H1 (cell line): ENCODE results near the gene ADCY9. TPM values are rescaled to one million over a fixed set of nuclear protein-coding genes. Genes with fewer than 3 reads are reported as not detected.

ENCODE experiments used
- CTCF ChIA-PET: fragments of 300-600 bp; sonication (Branson Sonifier 250); formaldehyde crosslinking; loops from one replicate; lab custom pipeline; 2021; ENCODE audit not compliant: partially characterized antibody; lab: Charles Lee
- POLR2A ChIA-PET: fragments of 300-600 bp; sonication (Branson Sonifier 250); formaldehyde crosslinking; loops from one replicate; lab custom pipeline; 2021; ENCODE audit warnings: inconsistent platforms; ENCODE audit not compliant: partially characterized antibody; lab: Charles Lee
- DNase-seq, 2 experiments: peaks; one replicate each; pipeline versions ENCODE4 v3.0.0 to v3.0.0-alpha.2; 2010 to 2022; ENCODE audit warnings: low spot score in 2 of 2, low read depth in 1 of 2, mixed read lengths in 1 of 2
- FAIRE-seq: peaks from 2 replicates; lab custom pipeline; 2011; peaks lifted over from hg19 to GRCh38; lab: Jason Lieb, UNC
- H2AFZ ChIP-seq: 2 replicates; pipeline ENCODE4 v1.8.1; 2012; ENCODE audit warnings: low read length, inconsistent platforms
- H2AK5ac ChIP-seq: 2 replicates; pipeline ENCODE4 v1.6.1; 2013; ENCODE audit warnings: low read depth, low read length
- H2BK120ac ChIP-seq: replicated peaks from 2 replicates; pipeline ENCODE3; 2013; ENCODE audit warnings: low read depth, low read length, inconsistent platforms
- H2BK12ac ChIP-seq: 2 replicates; pipeline ENCODE4 v1.6.1; 2013; ENCODE audit warnings: low read depth, low read length
- H2BK15ac ChIP-seq: 2 replicates; pipeline ENCODE4 v1.6.1; 2013; ENCODE audit warnings: low read length
- H2BK20ac ChIP-seq: 2 replicates; pipeline ENCODE4 v1.6.1; 2013; ENCODE audit warnings: low read length
- H2BK5ac ChIP-seq: 2 replicates; pipeline ENCODE4 v1.6.1; 2013; ENCODE audit warnings: low read depth, low read length
- H3K14ac ChIP-seq: 2 replicates; pipeline ENCODE4 v1.6.1; 2013; ENCODE audit warnings: inconsistent platforms; ENCODE audit not compliant: insufficient read length
- H3K18ac ChIP-seq: 2 replicates; pipeline ENCODE4 v1.6.1; 2013; ENCODE audit warnings: low read length; ENCODE audit errors: extremely low read depth
- H3K23ac ChIP-seq: 2 replicates; pipeline ENCODE4 v1.6.1; 2013; ENCODE audit warnings: inconsistent platforms; ENCODE audit not compliant: insufficient read length
- H3K23me2 ChIP-seq: 2 replicates; pipeline ENCODE4 v1.6.1; 2013; ENCODE audit warnings: low read depth, low read length
- H3K27ac ChIP-seq: 2 replicates; pipeline ENCODE4 v1.6.1; 2011; ENCODE audit warnings: low read depth, low read length, inconsistent platforms
- H3K27me3 ChIP-seq, 4 experiments: replicated peaks in 1 of 4; 1 replicate in 1 of 4; 2 replicates in 3 of 4; pipeline versions ENCODE4 v1.6.1 to v1.8.1; 2011 to 2013; ENCODE audit warnings: low read length in 3 of 4, mild to moderate bottlenecking in 3 of 4, inconsistent platforms in 2 of 4, mixed read lengths in 2 of 4, moderate library complexity in 1 of 4; ENCODE audit not compliant: control insufficient read depth in 3 of 4, insufficient read depth in 3 of 4; ENCODE audit errors: extremely low read depth in 1 of 4
- H3K36me3 ChIP-seq, 4 experiments: 2 replicates each; pipeline versions ENCODE4 v1.6.1 to v1.8.1; 2011 to 2013; ENCODE audit warnings: mild to moderate bottlenecking in 4 of 4, low read length in 3 of 4, moderate library complexity in 2 of 4, control low read depth in 1 of 4, inconsistent platforms in 1 of 4; ENCODE audit not compliant: insufficient read depth in 4 of 4, control insufficient read depth in 2 of 4
- H3K4ac ChIP-seq: replicated peaks from 2 replicates; pipeline ENCODE3; 2013; ENCODE audit warnings: low read length, low read depth, mixed read lengths, inconsistent platforms; ENCODE audit not compliant: insufficient read length
- H3K4me1 ChIP-seq, 4 experiments: replicated peaks in 1 of 4; 1 replicate in 1 of 4; 2 replicates in 3 of 4; pipeline versions ENCODE4 v1.6.1 to v1.8.1; 2011 to 2013; ENCODE audit warnings: low read length in 3 of 4, inconsistent platforms in 2 of 4, mixed read lengths in 1 of 4; ENCODE audit not compliant: insufficient read depth in 4 of 4, control insufficient read depth in 3 of 4
- H3K4me2 ChIP-seq, 2 experiments: 2 replicates each; pipeline versions ENCODE4 v1.6.1 to v1.8.1; 2011 to 2013; ENCODE audit warnings: low read depth in 2 of 2, low read length in 2 of 2, control low read depth in 1 of 2, inconsistent platforms in 1 of 2, mild to moderate bottlenecking in 1 of 2; ENCODE audit not compliant: insufficient read depth in 1 of 2
- H3K4me3 ChIP-seq, 4 experiments: fragments of 200-600, 300-600 bp in 1 of 4; sonication (generic), shearing (Covaris generic), sonication (Bioruptor Twin) in 1 of 4; 2 replicates each; pipeline versions ENCODE4 v1.5.1 to v1.8.1; 2011 to 2016; ENCODE audit warnings: low read length in 4 of 4, low read depth in 3 of 4, control low read depth in 2 of 4, inconsistent platforms in 2 of 4, mild to moderate bottlenecking in 2 of 4, mixed read lengths in 1 of 4, moderate library complexity in 1 of 4; ENCODE audit not compliant: insufficient read depth in 2 of 4; ENCODE audit errors: extremely low read depth in 1 of 4
- H3K56ac ChIP-seq: replicated peaks from 2 replicates; pipeline ENCODE3; 2013; ENCODE audit warnings: low read depth, mild to moderate bottlenecking, mixed read lengths, low read length, inconsistent platforms; ENCODE audit not compliant: insufficient read length
- H3K79me1 ChIP-seq: 2 replicates; pipeline ENCODE4 v1.6.1; 2013; ENCODE audit warnings: low read depth, low read length, control low read depth
- H3K79me2 ChIP-seq, 2 experiments: 2 replicates each; pipeline versions ENCODE4 v1.6.1 to v1.8.1; 2012 to 2013; ENCODE audit warnings: low read length in 2 of 2, mild to moderate bottlenecking in 2 of 2, inconsistent platforms in 1 of 2; ENCODE audit not compliant: insufficient read depth in 2 of 2, control insufficient read depth in 1 of 2
- H3K9ac ChIP-seq, 4 experiments: replicated peaks in 1 of 4; 1 replicate in 1 of 4; 2 replicates in 3 of 4; pipeline versions ENCODE4 v1.6.1 to v1.8.1; 2011 to 2013; ENCODE audit warnings: low read depth in 3 of 4, low read length in 3 of 4, control low read depth in 2 of 4, mild to moderate bottlenecking in 2 of 4, moderate library complexity in 2 of 4, inconsistent platforms in 1 of 4; ENCODE audit errors: extremely low read depth in 1 of 4
- H3K9me3 ChIP-seq, 2 experiments: 2 replicates each; pipeline versions ENCODE4 v1.6.1 to v1.8.1; 2012 to 2013; ENCODE audit warnings: mild to moderate bottlenecking in 2 of 2, moderate library complexity in 2 of 2, control low read depth in 1 of 2, inconsistent platforms in 1 of 2, low read depth in 1 of 2, low read length in 1 of 2, mixed read lengths in 1 of 2; ENCODE audit not compliant: insufficient read depth in 2 of 2
- H4K20me1 ChIP-seq, 2 experiments: replicated peaks in 1 of 2; 2 replicates each; pipeline versions ENCODE3 to v1.8.1; 2011 to 2013; ENCODE audit warnings: inconsistent platforms in 2 of 2, low read length in 2 of 2, mild to moderate bottlenecking in 1 of 2; ENCODE audit not compliant: insufficient read depth in 2 of 2, control insufficient read depth in 1 of 2
- H4K5ac ChIP-seq: 2 replicates; pipeline ENCODE4 v1.6.1; 2013; ENCODE audit warnings: low read length, low read depth, mixed read lengths, inconsistent platforms; ENCODE audit not compliant: insufficient read length
- H4K8ac ChIP-seq: 2 replicates; pipeline ENCODE4 v1.8.0; 2013; ENCODE audit warnings: mild to moderate bottlenecking, moderate library complexity, low read length, inconsistent platforms; ENCODE audit not compliant: insufficient read depth; ENCODE audit errors: extremely low read depth
- H4K91ac ChIP-seq: replicated peaks from 2 replicates; pipeline ENCODE3; 2013; ENCODE audit warnings: low read length, mixed read lengths, inconsistent platforms; ENCODE audit not compliant: insufficient read length
- CEBPB ChIP-seq: IDR thresholded peaks from 2 replicates; pipeline ENCODE4 v1.6.1; 2012; ENCODE audit warnings: low read depth, low read length
- CTCF ChIP-seq, 3 experiments: IDR thresholded peaks; 1 replicate in 2 of 3; 2 replicates in 1 of 3; pipeline versions ENCODE4 v1.5.1 to v1.6.1; 2011; ENCODE audit warnings: low read length in 3 of 3, mild to moderate bottlenecking in 3 of 3, inconsistent platforms in 2 of 3, low read depth in 1 of 3, moderate library complexity in 1 of 3; ENCODE audit not compliant: insufficient read depth in 1 of 3; ENCODE audit errors: control extremely low read depth in 1 of 3
- EGR1 ChIP-seq: IDR thresholded peaks from 2 replicates; pipeline ENCODE4 v1.6.1; 2011; ENCODE audit warnings: low read depth, low read length, borderline replicate concordance
- EZH2 ChIP-seq: fragments of 200-600 bp; sonication (generic); IDR thresholded peaks from 2 replicates; pipeline ENCODE4 v1.7.1; 2012; ENCODE audit warnings: low read depth, mild to moderate bottlenecking, moderate library complexity, low read length, inconsistent platforms; ENCODE audit not compliant: severe bottlenecking
- NANOG ChIP-seq: IDR thresholded peaks from 2 replicates; pipeline ENCODE4 v1.6.1; 2011; ENCODE audit warnings: low read length, low read depth, mild to moderate bottlenecking, inconsistent platforms; ENCODE audit not compliant: insufficient read depth, poor library complexity, severe bottlenecking
- NRF1 ChIP-seq: IDR thresholded peaks from 2 replicates; pipeline ENCODE4 v1.6.1; 2011; ENCODE audit warnings: mild to moderate bottlenecking, low read depth, low read length, improper control_type of control experiment
- RNF2 ChIP-seq: fragments of 200-900, 300-1000 bp; sonication (generic); IDR thresholded peaks from 2 replicates; pipeline ENCODE4 v1.7.1; 2016; ENCODE audit warnings: borderline replicate concordance, low read depth, mild to moderate bottlenecking, antibody characterized with exemption, low read length; ENCODE audit not compliant: poor library complexity, severe bottlenecking; ENCODE audit errors: missing control alignments
- USF2 ChIP-seq: IDR thresholded peaks from 2 replicates; pipeline ENCODE4 v1.6.1; 2011; ENCODE audit warnings: low read length, improper control_type of control experiment
- WGBS, 2 experiments: shearing (Covaris generic) in 1 of 2; methylation state at CpG; one replicate each; pipeline versions ENCODE4 v1.1.6 to v1.1.7; 2013 to 2015; ENCODE audit warnings: low lambda C conversion rate in 2 of 2, mixed read lengths in 2 of 2, inconsistent platforms in 1 of 2, low coverage in 1 of 2, missing lambda C conversion rate in 1 of 2; ENCODE audit not compliant: insufficient replicate concordance in 2 of 2, insufficient coverage in 1 of 2, insufficient read length in 1 of 2; ENCODE audit errors: extremely low coverage in 1 of 2, missing lambda C conversion rate in 1 of 2; 5-methylcytosine and 5-hydroxymethylcytosine counted together
- polyA plus RNA-seq, 7 experiments: library from polyadenylated mRNA; depleted of rRNA in 3 of 7; stranded (reverse) in 5 of 7; unstranded in 2 of 7; fragments of >200 nt in 5 of 7; fragments of 200-250 nt in 2 of 7; gene quantifications; 1 replicate in 5 of 7; 2 replicates in 1 of 7; 4 replicates in 1 of 7; pipeline versions ENCODE4 v1.2.1 to v1.2.3, GENCODE V29; 2011 to 2013; ENCODE audit warnings: missing spikeins in 2 of 7, mixed read lengths in 2 of 7
- total RNA-seq: library from RNA; stranded (reverse); fragmentation: NEBNext Ultra II Directional; extraction: Animal tissue kit (Norgen Biotek cat#: 25700); gene quantifications from 2 replicates; pipeline ENCODE4 v1.2.1, GENCODE V29; 2021
- TF ChIP-seq, protein P1 (sequence below): IDR thresholded peaks from 2 replicates; pipeline ENCODE4 v1.6.1; 2011; ENCODE audit warnings: low read depth, mild to moderate bottlenecking, low read length; ENCODE audit not compliant: insufficient read depth

ADCY9 gene
- total and polyA plus RNA-seq, 2 of the 8 experiments (the other 6 are each of a cell fraction or from before 2014, with no cell fraction given): 5.4 to 13.1 TPM

DNA sequence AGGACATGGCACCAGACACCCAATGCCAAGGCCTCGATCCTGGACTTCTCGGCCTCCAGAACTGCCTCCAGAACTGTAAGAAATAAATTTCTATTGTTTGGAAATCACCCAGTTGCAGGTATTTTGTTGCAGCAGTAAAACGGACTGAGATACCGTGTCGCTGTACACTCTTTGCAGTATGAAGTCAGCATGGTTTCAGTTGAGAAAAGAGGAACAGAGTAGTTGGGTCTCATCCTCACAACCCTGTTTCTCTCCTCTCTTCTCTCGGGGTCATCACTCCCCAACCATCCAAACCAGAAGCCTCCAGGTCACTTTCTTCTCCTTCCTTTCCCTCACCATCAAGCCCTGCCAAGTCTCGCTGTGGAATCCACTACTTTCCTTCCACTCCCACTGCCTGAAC, 77.8 kb downstream of the ADCY9 start:
- no peak overlapping the region for H2BK12ac ChIP-seq
- no peak overlapping the region for H2BK15ac ChIP-seq
- no peak overlapping the region for H2BK20ac ChIP-seq
- no peaks in the 10 kb centered on the region for H3K79me2 ChIP-seq
- H3K79me1 ChIP-seq: no peaks in the 10 kb centered on the region
- no peak overlapping the region for H3K4me2 ChIP-seq
- no peak overlapping the region for H3K23ac ChIP-seq
- no peak overlapping the region for H3K9ac ChIP-seq
- no peak overlapping the region for H2BK5ac ChIP-seq
- no peak overlapping the region for H4K5ac ChIP-seq
- no peak for FAIRE-seq
- POLR2A ChIA-PET: no interaction called here
- H4K91ac ChIP-seq: no peak overlapping the region
- no peak overlapping the region for H3K4ac ChIP-seq
- no peak overlapping the region for H2AFZ ChIP-seq
- no peak overlapping the region for H3K27ac ChIP-seq
- no peak for DNase-seq
- H3K4me3 ChIP-seq: no peak overlapping the region
- 88% methylated on average over 7 of the region's 7 CpGs; no CpG with 5 or more reads in 1 of the 2 experiments for WGBS, 2 experiments
- no peaks in the 10 kb centered on the region for H3K9me3 ChIP-seq
- no peaks in the 10 kb centered on the region for H3K23me2 ChIP-seq
- no peak overlapping the region for H3K14ac ChIP-seq
- H3K4me1 ChIP-seq: no peaks in the 10 kb centered on the region
- H3K56ac ChIP-seq: no peak overlapping the region
- no peak overlapping the region for H3K18ac ChIP-seq
- H2BK120ac ChIP-seq: no peak overlapping the region
- no peaks in the 10 kb centered on the region for H4K20me1 ChIP-seq
- no peak overlapping the region for H4K8ac ChIP-seq
- H3K36me3 ChIP-seq: no peaks in the 10 kb centered on the region
- no peaks in the 10 kb centered on the region for H3K27me3 ChIP-seq
- no peak overlapping the region for H2AK5ac ChIP-seq
- CTCF ChIA-PET: no interaction called here
- TF ChIP-seq NRF1 (no peak), RNF2 (no peak), CTCF (IDR thresholded peaks at IDR 0.05; ENCODE audit: control extremely low read depth in 1 of 3, insufficient read depth in 1 of 3, low read depth in 1 of 3, low read length in 3 of 3) (no peak), NANOG (no peak), EZH2 (no peak), USF2 (no peak), CEBPB (no peak), EGR1 (no peak)
- TF ChIP-seq, protein P1, sequence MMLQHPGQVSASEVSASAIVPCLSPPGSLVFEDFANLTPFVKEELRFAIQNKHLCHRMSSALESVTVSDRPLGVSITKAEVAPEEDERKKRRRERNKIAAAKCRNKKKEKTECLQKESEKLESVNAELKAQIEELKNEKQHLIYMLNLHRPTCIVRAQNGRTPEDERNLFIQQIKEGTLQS: no peak
